Putamen (tissue), 1 donor: ENCODE results near the gene EEIG2.
"Not testable (repeated sequence)": the region's sequence is repeated elsewhere in the genome, so short reads cannot be mapped to it uniquely, and the experiment has no call there.

Source experiments
- DNase-seq: peaks from one replicate; pipeline ENCODE4 v3.0.0-alpha.2; 2016; ENCODE audit warnings: low spot score

EEIG2 gene

DNA sequence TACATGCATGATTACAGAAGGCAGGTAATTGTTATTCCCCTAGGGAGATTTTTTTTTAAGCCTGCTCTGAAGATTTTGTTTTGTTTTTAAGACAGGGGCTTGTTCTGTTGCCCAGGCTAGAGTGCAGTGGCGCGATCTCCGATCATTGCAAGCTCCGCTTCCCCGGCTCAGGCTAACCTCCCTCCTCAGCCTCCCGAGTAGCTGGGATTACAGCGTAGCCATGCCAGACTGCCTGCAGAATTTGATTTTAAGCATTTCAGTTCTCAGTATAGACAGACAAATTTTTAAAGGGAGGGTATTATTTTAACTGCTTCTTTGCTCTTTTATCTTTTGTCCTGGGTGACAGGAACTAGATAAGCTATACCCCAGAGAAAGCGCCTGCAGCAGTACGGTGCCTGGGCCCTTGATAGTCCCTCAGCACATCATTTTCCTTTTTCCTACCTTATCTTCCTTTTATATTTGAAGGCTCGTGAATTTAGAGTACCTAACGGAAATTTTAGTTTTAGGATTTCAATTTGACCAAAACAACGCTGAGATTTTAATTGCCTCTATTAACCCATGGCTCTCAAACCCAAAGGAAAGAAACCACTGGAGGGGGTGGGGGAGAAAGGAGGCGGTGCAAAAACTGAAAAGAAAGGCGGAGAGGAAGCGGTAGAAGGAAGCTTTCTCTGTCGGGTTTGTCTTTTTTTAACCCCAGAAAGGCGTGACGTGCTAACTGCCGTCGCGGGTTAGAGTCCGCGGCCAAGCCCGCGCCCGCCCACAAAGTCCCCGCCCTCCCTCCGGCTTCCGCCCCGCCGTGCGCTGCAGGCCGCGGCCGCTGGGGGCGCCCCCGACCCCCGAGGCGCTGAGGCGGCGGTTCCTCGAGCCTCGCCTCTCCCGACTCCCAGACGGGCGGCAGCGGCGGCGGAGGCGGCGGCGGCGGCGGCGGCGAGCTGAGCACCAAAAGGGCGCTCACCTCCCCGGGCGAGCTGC is at the start of gene EEIG2:
TSS of gene EEIG2 (plus strand) at position 886 of the 972 bp plus-strand sequence. CDS start 329 bp downstream, outside the sequence.
- peak; percentile 77 for DNase-seq

DNA sequence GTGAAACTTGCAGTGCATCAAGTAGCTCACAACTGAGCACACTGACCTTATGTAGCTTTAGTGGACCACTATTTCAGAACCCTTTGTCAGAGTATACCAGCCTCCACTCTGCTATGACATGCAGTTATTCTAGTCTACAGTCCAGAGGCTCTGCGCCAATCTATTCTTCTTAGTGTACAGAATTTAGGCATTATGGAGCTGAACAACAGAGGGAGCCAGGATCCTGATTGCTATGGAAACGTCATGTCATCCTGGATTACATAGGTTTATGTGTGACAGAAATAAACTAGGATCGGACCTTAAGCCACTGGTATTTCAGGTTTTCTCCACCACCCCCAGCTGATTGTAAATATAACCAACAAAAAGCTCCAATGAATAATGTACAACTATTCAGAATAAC is 48.1 kb upstream of the EEIG2 start:
- no peak for DNase-seq

GRCh38 chr1:108512239-108513043 is 47.5 kb upstream of the EEIG2 start:
- peak; percentile 28 for DNase-seq

- no peak for DNase-seq
Observed at GRCh38 chr1:108513044-108513415, 46.9 kb upstream of the EEIG2 start.

DNA sequence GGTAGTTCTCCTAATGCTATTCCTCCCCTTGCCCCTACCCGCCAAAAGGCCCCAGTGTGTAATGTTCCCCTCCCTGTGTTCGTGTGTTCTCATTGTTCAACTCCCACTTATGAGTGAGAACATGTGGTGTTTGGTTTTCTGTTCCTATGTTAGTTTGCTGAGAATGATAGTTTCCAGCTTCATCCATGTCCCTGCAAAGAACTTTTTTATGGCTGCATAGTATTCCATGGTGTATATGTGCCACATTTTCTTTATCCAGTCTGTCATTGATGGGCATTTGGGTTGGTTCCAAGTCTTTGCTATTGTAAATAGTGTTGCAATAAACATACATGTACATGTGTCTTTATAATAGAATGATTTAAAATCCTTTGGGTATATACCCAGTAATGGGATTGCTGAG is 46.0 kb upstream of the EEIG2 start:
- DNase-seq: not testable (repeated sequence)

DNA sequence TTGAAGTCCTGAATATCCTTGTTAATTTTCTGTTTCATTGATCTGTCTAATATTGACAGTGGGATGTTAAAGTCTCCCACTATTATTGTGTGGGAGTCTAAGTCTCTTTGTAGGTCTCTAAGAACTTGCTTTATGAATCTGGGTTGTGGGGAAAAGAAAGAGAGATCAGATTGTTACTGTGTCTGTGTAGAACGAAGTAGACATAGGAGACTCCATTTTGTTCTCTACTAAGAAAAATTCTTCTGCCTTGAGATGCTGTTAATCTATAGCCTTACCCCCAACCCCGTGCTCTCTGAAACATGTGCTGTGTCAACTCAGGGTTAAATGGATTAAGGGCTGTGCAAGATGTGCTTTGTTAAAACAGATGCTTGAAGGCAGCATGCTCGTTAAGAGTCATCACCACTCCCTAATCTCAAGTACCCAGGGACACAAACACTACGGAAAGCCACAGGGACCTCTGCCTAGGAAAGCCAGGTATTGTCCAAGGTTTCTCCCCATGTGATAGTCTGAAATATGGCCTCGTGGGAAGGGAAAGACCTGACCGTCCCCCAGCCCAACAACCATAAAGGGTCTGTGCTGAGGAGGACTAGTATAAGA is 42.5 kb upstream of the EEIG2 start:
- not testable (repeated sequence) for DNase-seq

DNA sequence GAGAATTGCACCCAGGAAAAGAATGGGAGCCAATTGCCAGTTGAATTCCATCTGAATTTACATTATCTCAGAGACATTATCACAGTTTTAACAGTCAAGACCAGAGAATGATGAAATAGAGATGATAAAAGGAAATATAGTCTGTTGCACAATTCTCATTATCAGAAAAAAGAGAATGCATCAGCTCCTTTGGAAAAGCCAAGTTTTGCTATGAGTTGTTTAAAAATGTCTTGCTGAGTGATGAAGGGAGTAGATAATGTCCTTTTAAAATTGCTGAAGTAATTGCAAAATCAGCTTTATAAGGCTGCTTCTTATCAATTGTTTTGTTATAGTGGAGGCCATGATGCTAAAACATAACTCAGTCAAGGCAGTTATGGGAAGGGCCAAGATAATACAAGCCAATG is 37.9 kb upstream of the EEIG2 start:
- DNase-seq: no peak

GRCh38 chr1:108523829-108524228 is 36.1 kb upstream of the EEIG2 start:
- no peak for DNase-seq

GRCh38 chr1:108524676-108525075 is 35.2 kb upstream of the EEIG2 start:
- no peak for DNase-seq

DNA sequence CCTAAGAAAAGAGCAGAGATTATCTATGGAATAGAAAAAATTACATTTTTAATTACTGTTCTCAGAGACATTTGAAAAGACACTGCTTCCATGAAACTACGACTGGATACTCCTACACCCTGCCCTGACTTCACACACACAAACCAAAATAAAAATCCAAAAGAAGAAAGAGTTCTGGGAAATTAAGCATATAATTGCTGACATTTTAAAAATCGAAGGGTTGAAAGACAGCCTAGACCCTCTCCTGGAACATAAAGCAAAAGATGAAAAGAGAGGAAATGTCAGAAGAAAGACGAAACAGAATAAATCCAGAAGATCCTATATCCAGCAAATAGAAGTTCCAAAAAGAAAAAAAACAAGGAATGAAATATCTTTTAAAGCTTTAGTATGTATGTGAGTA is 32.8 kb upstream of the EEIG2 start:
- DNase-seq: no peak

DNA sequence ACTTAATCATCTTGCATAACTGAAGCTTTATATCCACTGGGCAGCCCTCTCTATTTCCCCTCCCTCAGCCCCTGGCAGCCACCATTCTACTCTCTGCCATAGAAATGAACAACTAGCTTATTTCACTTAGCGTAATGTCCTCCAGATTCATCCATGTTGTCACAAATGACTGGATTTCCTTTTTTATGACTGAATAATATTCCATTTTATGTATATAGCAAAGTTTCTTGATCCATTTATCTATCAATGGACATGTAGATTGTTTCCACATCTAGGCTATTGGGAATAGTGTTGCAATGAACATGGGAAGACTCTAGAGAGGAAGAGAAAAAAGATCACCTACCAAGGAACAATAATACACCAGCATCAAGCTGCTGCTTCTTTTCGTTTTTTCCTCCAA is 32.1 kb upstream of the EEIG2 start:
- no peak for DNase-seq

GRCh38 chr1:108531444-108531843 is 28.5 kb upstream of the EEIG2 start:
- no peak for DNase-seq

- no peak for DNase-seq
Observed at GRCh38 chr1:108532730-108533129, 27.2 kb upstream of the EEIG2 start.

DNA sequence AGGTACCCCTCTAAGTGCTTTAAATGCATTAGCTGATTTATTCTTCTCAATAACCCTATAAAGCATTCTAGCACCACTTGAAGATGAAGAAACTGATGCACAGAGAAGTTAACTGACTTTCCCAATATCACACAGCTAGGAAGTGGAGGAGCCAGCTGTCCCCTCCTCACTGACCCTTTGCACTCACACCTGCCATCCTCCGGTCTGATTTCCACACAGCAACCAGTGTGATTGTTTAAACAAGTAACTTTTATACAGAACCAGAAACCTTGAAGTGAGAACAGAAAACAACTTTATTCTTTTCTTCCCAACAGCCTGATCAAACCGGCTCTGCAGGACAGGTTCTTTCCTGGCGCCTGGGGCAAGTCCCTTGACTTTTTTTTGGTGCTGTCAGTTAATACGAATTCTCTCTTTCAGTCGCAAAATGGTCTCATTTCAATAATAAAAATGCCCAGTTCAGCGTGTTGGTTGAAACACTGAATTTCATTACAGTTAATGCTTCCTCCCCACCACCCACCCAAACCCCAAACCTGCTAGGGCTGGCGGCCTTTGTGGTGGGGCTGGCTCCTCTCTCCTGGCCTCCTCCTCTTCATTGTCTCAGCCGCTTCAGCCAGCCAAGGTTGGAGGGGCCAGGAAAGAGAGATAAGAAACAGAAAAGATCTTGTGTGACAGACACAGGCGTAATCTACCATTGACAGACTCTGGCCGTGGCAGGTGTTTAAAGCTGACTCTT is 26.4 kb upstream of the EEIG2 start:
- DNase-seq: no peak

- no peak for DNase-seq
Observed at GRCh38 chr1:108534759-108535158, 25.1 kb upstream of the EEIG2 start.

DNA sequence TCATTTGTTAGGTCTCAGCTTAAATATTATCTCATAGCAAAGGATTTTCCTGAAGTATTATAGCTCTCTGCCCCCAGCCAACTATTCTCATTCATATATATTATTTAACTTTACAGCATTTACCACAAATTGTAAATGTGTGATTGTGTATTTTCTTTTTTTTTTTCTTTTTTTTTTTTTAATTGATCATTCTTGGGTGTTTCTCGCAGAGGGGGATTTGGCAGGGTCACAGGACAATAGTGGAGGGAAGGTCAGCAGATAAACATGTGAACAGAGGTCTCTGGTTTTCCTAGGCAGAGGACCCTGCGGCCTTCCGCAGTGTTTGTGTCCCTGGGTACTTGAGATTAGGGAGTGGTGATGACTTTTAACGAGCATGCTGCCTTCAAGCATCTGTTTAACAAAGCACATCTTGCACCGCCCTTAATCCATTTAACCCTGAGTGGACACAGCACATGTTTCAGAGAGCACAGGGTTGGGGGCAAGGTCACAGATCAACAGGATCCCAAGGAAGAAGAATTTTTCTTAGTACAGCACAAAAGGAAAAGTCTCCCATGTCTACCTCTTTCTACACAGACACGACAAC is 24.5 kb upstream of the EEIG2 start:
- not testable (repeated sequence) for DNase-seq

GRCh38 chr1:108536021-108536420 is 23.9 kb upstream of the EEIG2 start:
- not testable (repeated sequence) for DNase-seq

- DNase-seq: not testable (repeated sequence)
Observed at GRCh38 chr1:108536791-108537190, 23.1 kb upstream of the EEIG2 start.

- no peak for DNase-seq
Observed at GRCh38 chr1:108537976-108538375, 21.9 kb upstream of the EEIG2 start.

DNA sequence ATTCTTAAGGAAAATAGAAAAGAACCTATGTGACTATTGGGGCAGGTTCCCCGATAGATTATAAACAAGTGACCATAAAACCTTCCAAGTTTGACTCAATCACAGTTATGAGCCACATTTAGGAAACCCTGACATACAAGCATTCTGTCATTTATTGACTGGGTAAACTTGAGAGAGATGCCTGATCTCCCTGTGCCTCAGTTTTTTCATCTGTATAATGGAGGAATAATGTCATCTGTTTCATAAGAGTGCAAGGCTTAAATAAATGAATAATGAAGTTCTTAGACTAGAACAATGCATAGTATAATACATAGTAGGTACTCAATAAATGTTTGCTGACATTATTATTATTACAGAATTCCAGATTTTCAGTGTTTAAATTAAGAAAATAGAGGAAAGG is 18.9 kb upstream of the EEIG2 start:
- no peak for DNase-seq

DNA sequence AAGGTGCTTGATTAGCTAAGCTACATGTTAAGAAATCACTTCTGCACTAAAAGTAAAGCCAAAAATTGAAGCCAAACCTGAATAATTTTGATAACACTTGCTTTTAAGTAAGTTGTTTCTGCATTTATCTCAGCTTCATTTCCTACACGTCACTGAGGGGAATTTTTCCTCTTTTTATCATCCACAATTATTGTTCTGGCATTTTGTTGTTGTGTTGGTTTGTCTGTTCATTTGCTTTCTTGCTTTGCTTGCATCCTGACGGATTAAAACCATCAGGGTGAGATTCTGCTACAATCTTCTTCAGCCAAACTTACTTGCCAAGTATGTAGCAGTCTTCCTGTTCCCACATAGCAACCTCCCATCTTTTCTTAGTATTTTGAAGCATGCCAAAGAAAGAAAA is 18.0 kb upstream of the EEIG2 start:
- DNase-seq: no peak
